ENCODE results near the gene UNC93A.
"Not testable (repeated sequence)": the region's sequence is repeated elsewhere in the genome, so short reads cannot be mapped to it uniquely, and the experiment has no call there.

UNC93A gene

GRCh38 chr6:167290786-167291622 lies at the start of gene UNC93A:
UNC93A (plus strand) TSS chr6:167291315; CDS start chr6:167291490, 175 bp downstream.
- in situ Hi-C loops (cut with MboI; ENCODE audit: low sequenced_read_pairs): no loop called here

- in situ Hi-C loops (cut with MboI; ENCODE audit: low sequenced_read_pairs): not testable (repeated sequence)
Measured at GRCh38 chr6:167241321-167242134, 49.6 kb upstream of the UNC93A start.

GRCh38 chr6:167242135-167242506 lies 49.0 kb upstream of the UNC93A start:
- in situ Hi-C loops (cut with MboI; ENCODE audit: low sequenced_read_pairs): not testable (repeated sequence)

- in situ Hi-C loops (cut with MboI; ENCODE audit: low sequenced_read_pairs): not testable (repeated sequence)
Measured at GRCh38 chr6:167242511-167243051, 48.5 kb upstream of the UNC93A start.

GRCh38 chr6:167244064-167244960 lies 46.8 kb upstream of the UNC93A start:
- in situ Hi-C loops (cut with MboI; ENCODE audit: low sequenced_read_pairs): no loop called here

- in situ Hi-C loops (cut with MboI; ENCODE audit: low sequenced_read_pairs): no loop called here
Measured at GRCh38 chr6:167244991-167245390, 46.1 kb upstream of the UNC93A start.

GRCh38 chr6:167245591-167245990 lies 45.5 kb upstream of the UNC93A start:
- in situ Hi-C loops (cut with MboI; ENCODE audit: low sequenced_read_pairs): no loop called here

GRCh38 chr6:167247814-167248595 lies 43.1 kb upstream of the UNC93A start:
- in situ Hi-C loops (cut with MboI; ENCODE audit: low sequenced_read_pairs): no loop called here

GRCh38 chr6:167248878-167249455 lies 42.1 kb upstream of the UNC93A start:
- in situ Hi-C loops (cut with MboI; ENCODE audit: low sequenced_read_pairs): not testable (repeated sequence)

GRCh38 chr6:167252271-167252670 lies 38.8 kb upstream of the UNC93A start:
- in situ Hi-C loops (cut with MboI; ENCODE audit: low sequenced_read_pairs): no loop called here

GRCh38 chr6:167255918-167256553 lies 35.1 kb upstream of the UNC93A start:
- in situ Hi-C loops (cut with MboI; ENCODE audit: low sequenced_read_pairs): no loop called here

GRCh38 chr6:167258646-167259045 lies 32.5 kb upstream of the UNC93A start:
- in situ Hi-C loops (cut with MboI; ENCODE audit: low sequenced_read_pairs): no loop called here

GRCh38 chr6:167266057-167266829 lies 24.9 kb upstream of the UNC93A start:
- in situ Hi-C loops (cut with MboI; ENCODE audit: low sequenced_read_pairs): not testable (repeated sequence)

GRCh38 chr6:167266830-167267555 lies 24.1 kb upstream of the UNC93A start:
- in situ Hi-C loops (cut with MboI; ENCODE audit: low sequenced_read_pairs): no loop called here

- in situ Hi-C loops (cut with MboI; ENCODE audit: low sequenced_read_pairs): not testable (repeated sequence)
Measured at GRCh38 chr6:167267556-167267898, 23.6 kb upstream of the UNC93A start.

GRCh38 chr6:167267921-167268401 lies 23.2 kb upstream of the UNC93A start:
- in situ Hi-C loops (cut with MboI; ENCODE audit: low sequenced_read_pairs): no loop called here

GRCh38 chr6:167268683-167269280 lies 22.3 kb upstream of the UNC93A start:
- in situ Hi-C loops (cut with MboI; ENCODE audit: low sequenced_read_pairs): no loop called here

Data from hTERT RPE-1 (cell line).